Tibial artery (tissue), 4 donors: ENCODE measurements around the gene RASSF8.

Source experiments
- DNase-seq, 2 donors: peaks; one replicate each; pipeline ENCODE4 v3.0.0-alpha.2; 2019
- H3K27ac ChIP-seq, 2 donors: fragments of 200-600 bp; sonication (generic) in 1 of 2; 1 replicate in 1 of 2; 2 replicates in 1 of 2; pipeline ENCODE4 v1.5.1; 2018 to 2019; ENCODE audit warnings: mild to moderate bottlenecking in 1 of 2
- H3K27me3 ChIP-seq, 2 donors: fragments of 200-600 bp; sonication (generic) in 1 of 2; one replicate each; pipeline versions ENCODE4 v1.5.1 to v1.6.0; 2016 to 2019
- H3K36me3 ChIP-seq, 3 donors: fragments of 200-600 bp; sonication (generic) in 2 of 3; one replicate each; pipeline ENCODE4 v1.5.1; 2016 to 2019; ENCODE audit warnings: mild to moderate bottlenecking in 2 of 3
- H3K4me1 ChIP-seq, 4 donors: fragments of 200-600 bp; sonication (generic) in 2 of 4; 1 replicate in 3 of 4; 2 replicates in 1 of 4; pipeline ENCODE4 v1.5.1; 2016 to 2019
- H3K4me3 ChIP-seq, 2 donors: fragments of 200-600 bp; sonication (generic) in 1 of 2; 1 replicate in 1 of 2; 2 replicates in 1 of 2; pipeline ENCODE4 v1.5.1; 2018 to 2019; ENCODE audit warnings: mild to moderate bottlenecking in 2 of 2
- H3K9me3 ChIP-seq, 3 donors: fragments of 200-600 bp; sonication (generic) in 1 of 3; one replicate each; pipeline ENCODE4 v1.5.1; 2016 to 2019
- CTCF ChIP-seq, 2 experiments: fragments of 200-600 bp in 1 of 2; fragments of 450-650 bp in 1 of 2; IDR thresholded peaks; one replicate each; pipeline ENCODE4 v1.5.1; 2017 to 2019; ENCODE audit warnings: antibody characterized with exemption in 2 of 2, mild to moderate bottlenecking in 1 of 2, moderate library complexity in 1 of 2
- intact Hi-C: fragments of 100-400 bp; cut with DNase I; formaldehyde crosslinking; loops from one replicate; pipeline ENCODE4 v1.15.0; 2023; ENCODE audit warnings: low total_unique reads

RASSF8 gene

GRCh38 chr12:26090836-26091510 lies 132.5 kb downstream of the RASSF8 start:
- H3K36me3 ChIP-seq = no peaks in the 10 kb centered on the region
- no peaks in the 10 kb centered on the region for H3K4me1 ChIP-seq
- intact Hi-C loops = loop anchor here (10.0 kb wide), 2 partner anchors 524 to 554 kb away; no protein-coding TSS in a partner anchor
- no peaks in the 10 kb centered on the region for H3K9me3 ChIP-seq
- no peak overlapping the region for H3K27ac ChIP-seq
- H3K4me3 ChIP-seq = no peak overlapping the region
- no peak for DNase-seq
- no peaks in the 10 kb centered on the region for H3K27me3 ChIP-seq
- TF ChIP-seq CTCF (IDR thresholded peaks at IDR 0.05) = no peak

- intact Hi-C loops = loop anchor here (10.0 kb wide), 2 partner anchors 523 to 553 kb away; no protein-coding TSS in a partner anchor
- no peak for TF ChIP-seq CTCF (IDR thresholded peaks at IDR 0.05)
- no peak for DNase-seq
- Histone ChIP-seq H3K27me3 (no peaks in the 10 kb centered on the region), H3K4me3 (no peak overlapping the region), H3K36me3 (no peaks in the 10 kb centered on the region), H3K4me1 (no peaks in the 10 kb centered on the region), H3K27ac (no peak overlapping the region), H3K9me3 (no peaks in the 10 kb centered on the region)
These were observed 133.3 kb downstream of the RASSF8 start for GRCh38 chr12:26091822-26092221.

GRCh38 chr12:26092346-26093105 lies 134.0 kb downstream of the RASSF8 start:
- H3K4me3 ChIP-seq = no peak overlapping the region
- no peaks in the 10 kb centered on the region for H3K27me3 ChIP-seq
- H3K36me3 ChIP-seq = no peaks in the 10 kb centered on the region
- no peaks in the 10 kb centered on the region for H3K9me3 ChIP-seq
- H3K4me1 ChIP-seq = no peaks in the 10 kb centered on the region
- no peak for TF ChIP-seq CTCF (IDR thresholded peaks at IDR 0.05)
- intact Hi-C loops = loop anchor here (10.0 kb wide), 2 partner anchors 522 to 552 kb away; no protein-coding TSS in a partner anchor
- no peak for DNase-seq
- no peak overlapping the region for H3K27ac ChIP-seq

- TF ChIP-seq CTCF (IDR thresholded peaks at IDR 0.05) = no peak
- DNase-seq = no peak
- Histone ChIP-seq H3K9me3 (no peaks in the 10 kb centered on the region), H3K27ac (no peak overlapping the region), H3K36me3 (no peaks in the 10 kb centered on the region), H3K27me3 (no peaks in the 10 kb centered on the region), H3K4me1 (no peaks in the 10 kb centered on the region), H3K4me3 (no peak overlapping the region)
- intact Hi-C loops = loop anchor here (10.0 kb wide), 2 partner anchors 520 to 550 kb away; no protein-coding TSS in a partner anchor
These were observed 136.7 kb downstream of the RASSF8 start for GRCh38 chr12:26095186-26095585.

- intact Hi-C loops = loop anchor here (10.0 kb wide), 2 partner anchors 519 to 549 kb away; no protein-coding TSS in a partner anchor
- no peaks in the 10 kb centered on the region for H3K36me3 ChIP-seq
- no peaks in the 10 kb centered on the region for H3K27me3 ChIP-seq
- H3K4me1 ChIP-seq = no peaks in the 10 kb centered on the region
- no peaks in the 10 kb centered on the region for H3K9me3 ChIP-seq
- no peak overlapping the region for H3K4me3 ChIP-seq
- H3K27ac ChIP-seq = no peak overlapping the region
- TF ChIP-seq CTCF (IDR thresholded peaks at IDR 0.05) = no peak
- no peak for DNase-seq
These were observed 137.6 kb downstream of the RASSF8 start for GRCh38 chr12:26096036-26096435.
